GM12892 (cell line): Measurements from ENCODE around the gene C2CD4D.

ENCODE experiments used
- DNase-seq: peaks from one replicate; pipeline ENCODE4 v3.0.0; 2011; ENCODE audit not compliant: insufficient read length
- FAIRE-seq: peaks from 2 replicates; lab custom pipeline; 2011; peaks lifted over from hg19 to GRCh38; lab: Jason Lieb, UNC
- POLR2A ChIP-seq: IDR thresholded peaks from 2 replicates; pipeline ENCODE4 v1.6.1; 2011; ENCODE audit warnings: low read depth, low read length, control low read depth
- POLR2AphosphoS5 ChIP-seq: IDR thresholded peaks from 2 replicates; pipeline ENCODE4 v1.6.1; 2011; ENCODE audit warnings: low read depth, low read length, control low read depth
- TAF1 ChIP-seq: IDR thresholded peaks from 2 replicates; pipeline ENCODE4 v1.6.1; 2011; ENCODE audit warnings: low read depth, mild to moderate bottlenecking, control low read depth, low read length, borderline replicate concordance

The C2CD4D gene

DNA sequence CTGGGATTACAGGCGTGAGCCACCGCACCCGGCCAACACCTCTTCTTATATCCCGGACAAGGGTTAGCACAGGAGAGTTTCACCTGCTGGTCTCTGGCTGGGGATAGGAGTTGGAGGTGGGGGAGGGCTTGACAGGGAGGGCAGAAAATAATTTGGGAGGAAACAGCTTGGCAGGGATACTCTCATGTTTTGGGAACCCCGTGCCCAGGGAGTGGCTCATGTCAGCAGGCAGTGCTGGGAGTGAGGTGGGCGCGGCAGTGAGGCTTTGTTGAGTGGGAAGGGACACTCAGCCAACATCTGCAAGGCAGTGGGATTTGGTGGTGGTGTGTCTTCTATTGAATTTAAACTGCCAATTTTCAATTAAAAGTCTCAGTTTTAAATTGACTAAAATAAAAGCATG, 15.0 kb upstream of the C2CD4D start:
- DNase-seq = no peak
- TF ChIP-seq POLR2A = no peak
- no peak for TF ChIP-seq TAF1
- TF ChIP-seq POLR2AphosphoS5 = no peak
- FAIRE-seq = no peak

DNA sequence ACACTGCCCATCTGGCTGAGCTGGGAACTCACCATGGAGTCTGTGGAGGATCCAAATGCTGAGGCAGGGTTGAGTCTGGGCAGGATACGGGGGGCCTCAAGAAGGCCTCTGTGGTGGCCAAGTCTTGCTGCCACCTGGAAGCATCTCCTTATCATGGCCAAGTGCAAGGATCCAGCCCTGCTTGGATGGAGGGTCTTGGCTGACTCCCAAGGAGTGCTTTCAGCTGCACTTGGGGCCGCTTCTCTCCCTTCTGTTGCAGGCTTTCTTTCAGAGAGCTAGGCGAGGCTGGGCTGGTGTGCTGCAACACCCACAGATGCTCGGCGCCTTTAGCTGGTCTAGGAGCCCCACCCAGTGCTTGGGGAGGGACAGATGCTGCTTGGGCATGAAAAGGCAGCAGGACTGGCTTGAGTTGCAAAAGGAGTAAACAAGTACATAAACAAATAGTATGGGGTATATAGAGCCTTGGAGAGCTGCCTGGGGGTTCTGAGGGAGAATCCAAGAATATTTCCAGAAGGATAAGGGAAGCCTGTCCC, 13.9 kb upstream of the C2CD4D start, which contains the start of gene THEM5:
Gene THEM5, minus strand, starts transcription at position 302 of the 533 bp plus-strand sequence. Its CDS starts 147 bp downstream, at position 155.
- FAIRE-seq (no peak), DNase-seq (no peak)
- TF ChIP-seq POLR2A = no peak
- no peak for TF ChIP-seq TAF1
- no peak for TF ChIP-seq POLR2AphosphoS5

DNA sequence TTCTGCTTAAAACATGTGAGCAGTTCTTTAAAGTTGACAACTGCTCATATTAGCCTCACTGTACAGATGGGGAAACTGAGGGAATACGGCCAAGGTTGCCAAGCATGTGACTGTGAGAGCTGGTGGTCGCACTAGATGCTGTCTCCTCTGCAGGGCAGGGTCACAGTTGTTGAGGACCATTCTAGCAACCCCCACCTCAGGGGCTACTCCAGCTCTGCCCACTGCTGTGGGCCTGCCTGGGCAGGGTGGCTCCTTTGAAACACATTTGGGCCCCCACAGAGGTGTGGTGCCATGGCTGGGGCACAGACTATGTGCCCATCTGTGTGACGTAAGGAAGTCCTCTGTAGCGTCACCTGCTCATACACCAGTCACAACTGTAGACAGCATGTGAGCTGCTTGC, 13.1 kb upstream of the C2CD4D start:
- no peak for DNase-seq
- FAIRE-seq = no peak
- no peak for TF ChIP-seq POLR2A
- no peak for TF ChIP-seq POLR2AphosphoS5
- TF ChIP-seq TAF1 = no peak

DNA sequence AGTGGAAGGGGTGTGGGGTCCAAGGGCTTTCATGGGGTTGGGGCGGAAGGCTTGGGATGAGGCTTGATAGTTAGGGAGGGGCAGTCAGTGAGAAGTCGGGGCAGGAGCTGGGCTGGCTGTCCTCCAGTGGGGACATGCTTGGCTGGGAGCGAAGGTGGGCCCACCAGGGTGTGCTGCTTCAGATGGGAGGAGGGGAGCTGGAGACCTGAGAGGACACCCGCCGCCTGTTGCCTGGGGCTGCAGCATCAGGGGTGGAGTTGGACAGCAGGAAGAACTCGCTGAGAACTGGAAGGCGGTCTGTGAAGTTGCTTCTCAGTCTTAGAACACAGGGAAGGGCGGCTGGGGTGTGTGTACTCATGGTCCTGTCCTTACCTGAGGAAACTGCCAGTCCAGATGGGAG, 12.3 kb upstream of the C2CD4D start:
- DNase-seq = no peak
- TF ChIP-seq POLR2A = no peak
- no peak for FAIRE-seq

DNA sequence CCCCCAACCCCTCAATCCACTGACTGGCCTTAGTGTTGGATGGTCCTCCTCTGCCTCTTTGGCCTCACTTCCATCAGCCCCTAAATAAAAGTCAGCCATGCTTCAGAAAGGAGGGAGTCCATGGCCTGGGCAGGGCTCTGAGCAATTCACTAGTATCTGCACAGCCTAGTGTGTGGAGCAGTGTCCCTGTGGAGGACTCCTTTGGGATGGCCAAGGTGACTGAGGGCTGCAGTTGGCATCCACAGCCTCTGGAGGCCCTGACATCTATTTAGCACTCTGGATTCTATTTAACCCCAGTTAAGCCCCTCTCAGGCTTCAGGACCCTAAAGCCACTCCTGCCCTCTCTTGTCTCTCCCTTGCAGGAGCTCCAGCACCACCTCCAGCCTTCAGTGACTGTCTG, 10.3 kb upstream of the C2CD4D start:
- FAIRE-seq (no peak), DNase-seq (no peak)
- TF ChIP-seq POLR2A (no peak), POLR2AphosphoS5 (no peak), TAF1 (no peak)

DNA sequence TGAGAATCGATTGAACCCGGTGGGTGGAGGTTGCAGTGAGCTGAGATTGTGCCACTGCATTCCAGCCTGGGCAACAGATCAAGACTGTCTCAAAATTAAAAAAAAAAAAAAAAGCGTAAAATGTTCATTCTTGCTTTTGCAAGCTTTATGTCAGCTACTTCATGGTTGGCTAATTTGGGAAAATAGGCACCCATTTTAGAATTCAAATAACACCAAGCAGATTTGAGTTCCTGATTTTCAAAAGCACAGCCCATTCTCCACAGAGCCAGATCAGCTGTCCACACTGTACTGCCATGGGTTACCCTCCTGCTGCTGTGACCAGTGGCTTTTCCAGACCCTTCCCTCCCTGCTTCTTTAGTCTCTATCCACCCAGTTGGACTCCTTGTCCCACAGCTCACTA, 9.5 kb upstream of the C2CD4D start:
- FAIRE-seq (no peak), DNase-seq (no peak)
- TF ChIP-seq POLR2AphosphoS5 (no peak), TAF1 (no peak), POLR2A (no peak)

DNA sequence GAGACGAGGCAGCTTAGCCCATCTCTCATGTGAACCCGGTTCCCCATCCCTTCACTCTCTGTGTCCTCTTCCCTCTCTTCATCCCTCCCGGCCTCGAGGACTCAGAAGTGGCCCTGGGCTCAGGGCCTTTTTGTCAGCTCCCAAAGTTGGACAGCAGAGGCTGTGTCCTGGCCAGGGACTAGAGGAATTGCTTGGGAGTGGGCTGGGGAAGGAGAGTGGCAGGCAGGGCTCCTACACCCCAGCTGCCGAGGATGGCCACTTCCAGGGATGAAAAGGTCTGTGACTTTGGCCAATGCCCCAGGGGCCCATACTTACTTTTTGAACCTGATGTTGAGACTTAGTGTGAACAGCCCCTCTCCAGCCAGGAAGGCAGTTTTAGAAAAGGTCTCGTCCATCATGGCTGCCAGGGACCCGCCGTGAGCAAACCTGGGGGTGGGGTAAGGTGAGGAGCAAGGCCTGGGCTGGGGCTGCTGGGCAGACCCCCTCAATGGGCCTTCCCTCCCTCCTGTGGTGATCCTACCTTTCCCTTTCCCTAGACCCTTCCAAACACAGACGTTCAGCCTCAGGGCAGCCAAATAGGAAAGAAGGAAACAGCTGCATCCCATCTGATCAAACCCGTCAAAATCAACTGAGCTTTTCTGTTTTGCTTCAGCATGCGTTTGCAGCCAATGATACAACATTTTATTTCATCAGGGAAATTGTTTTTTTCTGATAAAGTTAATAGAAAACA, 8.4 kb upstream of the C2CD4D start:
- TF ChIP-seq POLR2AphosphoS5 (no peak), TAF1 (no peak), POLR2A (no peak)
- FAIRE-seq (no peak), DNase-seq (no peak)

DNA sequence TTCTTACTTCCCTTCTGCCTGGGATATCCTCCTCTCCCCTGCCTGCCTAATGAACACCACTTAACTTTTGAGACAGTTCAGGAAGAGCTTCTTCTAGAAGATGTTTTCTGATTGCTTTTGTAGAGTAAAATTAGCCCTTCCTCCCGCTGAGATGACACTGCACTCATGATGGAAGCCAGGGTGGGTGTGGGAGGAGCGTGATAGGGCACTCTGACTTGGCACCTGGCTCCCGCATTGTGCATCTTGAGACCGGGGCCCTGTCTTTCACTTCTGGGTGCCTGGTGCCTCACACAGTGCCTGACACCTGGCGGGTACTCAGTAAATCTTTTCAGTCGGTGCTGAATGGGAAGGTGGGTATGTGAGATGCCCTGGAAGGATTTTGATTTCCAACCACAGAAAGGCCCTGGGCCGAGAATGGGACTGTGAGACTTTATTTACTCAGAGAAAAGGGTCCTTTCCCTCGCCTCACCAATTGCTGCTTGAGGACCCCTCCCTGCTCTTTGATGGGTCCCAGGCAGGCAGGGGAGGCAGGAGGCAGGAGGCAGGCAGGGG, 7.1 kb upstream of the C2CD4D start:
- FAIRE-seq (no peak), DNase-seq (no peak)
- TF ChIP-seq POLR2AphosphoS5 (no peak), TAF1 (no peak), POLR2A (no peak)

DNA sequence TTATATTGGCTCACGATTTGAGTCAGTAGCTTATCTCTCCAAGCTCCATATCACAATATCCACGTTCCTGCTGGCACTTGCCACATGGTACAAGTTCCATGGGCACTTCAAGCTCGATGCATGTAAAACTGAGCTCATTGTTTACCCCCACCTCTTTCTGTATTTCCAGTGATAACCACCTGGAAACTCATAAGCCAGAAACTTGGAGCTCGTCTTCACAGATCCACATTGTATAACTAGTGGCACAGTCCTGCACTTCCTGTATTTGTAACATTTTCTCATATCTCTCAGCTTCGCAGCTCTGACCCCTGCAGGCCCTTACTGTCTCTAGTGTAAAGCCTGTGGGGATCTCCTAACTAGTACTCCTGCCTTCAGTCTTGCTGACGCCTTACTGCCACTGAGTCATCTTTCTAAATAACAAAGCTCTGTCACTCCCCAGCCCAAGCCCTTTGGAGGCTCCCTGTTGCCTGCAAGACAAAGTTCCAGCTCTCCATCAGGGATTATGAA, 6.5 kb upstream of the C2CD4D start:
- TF ChIP-seq POLR2AphosphoS5 = no peak
- no peak for TF ChIP-seq TAF1
- TF ChIP-seq POLR2A = no peak
- FAIRE-seq = no peak
- DNase-seq = no peak

DNA sequence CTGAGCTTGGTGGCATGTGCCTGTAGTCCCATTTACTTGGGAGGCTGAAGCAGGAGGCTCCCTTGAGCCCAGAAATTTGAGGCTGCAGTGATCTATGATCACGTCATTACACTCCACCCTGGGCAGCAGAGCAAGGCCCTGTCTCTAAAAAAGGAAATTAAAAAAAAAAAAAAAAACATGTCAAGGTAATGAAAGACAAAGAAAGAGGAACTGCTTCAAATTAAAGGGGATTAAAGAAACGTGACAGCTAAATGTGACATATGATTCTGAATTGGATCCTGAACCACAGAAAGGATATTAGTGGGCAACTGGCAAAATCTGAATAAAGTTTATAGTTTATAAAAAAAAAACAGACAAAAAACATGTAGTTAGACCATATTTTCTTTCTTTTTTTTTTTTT, 3.8 kb upstream of the C2CD4D start:
- DNase-seq = no peak
- TF ChIP-seq POLR2A (no peak), TAF1 (no peak), POLR2AphosphoS5 (no peak)
- FAIRE-seq = no peak

DNA sequence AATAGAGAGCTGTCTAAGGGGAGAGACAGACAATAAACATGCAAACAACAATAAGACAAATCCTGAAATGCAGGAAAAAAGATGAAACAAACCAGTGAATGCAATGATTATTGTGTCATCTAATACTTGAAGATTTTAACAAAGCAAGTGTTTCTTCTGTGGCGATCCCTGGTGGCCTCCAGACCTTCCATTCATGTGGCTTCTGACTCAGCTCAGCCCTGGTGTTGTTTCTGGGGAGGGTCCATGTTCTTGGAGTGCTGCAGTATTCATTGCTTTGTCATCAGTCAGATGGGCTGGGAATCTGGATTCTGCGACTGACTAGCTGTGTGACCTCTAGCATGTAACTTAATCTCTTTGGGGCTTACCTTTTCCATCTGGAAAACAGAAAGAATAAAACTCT, 1.5 kb upstream of the C2CD4D start:
- no peak for FAIRE-seq
- TF ChIP-seq POLR2A (no peak), POLR2AphosphoS5 (no peak), TAF1 (no peak)

DNA sequence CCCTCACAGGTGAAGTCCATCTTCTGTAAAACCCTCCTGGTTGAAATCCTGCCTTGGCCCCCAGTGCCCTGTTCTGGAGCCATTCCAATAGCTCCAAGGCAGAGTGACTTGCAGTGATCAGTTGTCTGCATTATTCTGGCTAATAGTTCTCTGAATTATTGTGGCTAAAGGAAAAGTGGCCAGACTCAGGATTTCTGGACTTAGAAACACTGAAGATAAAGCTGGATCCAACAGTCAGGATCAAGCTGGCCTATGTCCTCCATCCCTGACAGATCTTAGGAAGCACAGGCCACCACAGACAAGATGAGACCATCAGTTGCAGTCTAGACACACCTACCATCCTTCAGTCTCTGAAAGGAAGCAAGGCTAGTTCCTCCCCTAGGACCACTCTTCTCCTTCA, 801 bp upstream of the C2CD4D start:
- TF ChIP-seq TAF1 = no peak
- TF ChIP-seq POLR2A = no peak
- no peak for TF ChIP-seq POLR2AphosphoS5
- no peak for DNase-seq
- no peak for FAIRE-seq

More for the DNA sequence above, 1.5 kb upstream of the C2CD4D start:
- no peak for DNase-seq
